CMK (cell line): ENCODE results near the gene COL23A1.
A peak's percentile ranks its signal among the peaks of the same experiment; 100 is the strongest.

Experiments used
- DNase-seq: peaks from one replicate; pipeline ENCODE4 v3.0.0-alpha.2; 2010; ENCODE audit warnings: low read depth

The COL23A1 gene

GRCh38 chr5:178336889-178337288 is 253.3 kb downstream of the COL23A1 start:
- DNase-seq = no peak

DNA sequence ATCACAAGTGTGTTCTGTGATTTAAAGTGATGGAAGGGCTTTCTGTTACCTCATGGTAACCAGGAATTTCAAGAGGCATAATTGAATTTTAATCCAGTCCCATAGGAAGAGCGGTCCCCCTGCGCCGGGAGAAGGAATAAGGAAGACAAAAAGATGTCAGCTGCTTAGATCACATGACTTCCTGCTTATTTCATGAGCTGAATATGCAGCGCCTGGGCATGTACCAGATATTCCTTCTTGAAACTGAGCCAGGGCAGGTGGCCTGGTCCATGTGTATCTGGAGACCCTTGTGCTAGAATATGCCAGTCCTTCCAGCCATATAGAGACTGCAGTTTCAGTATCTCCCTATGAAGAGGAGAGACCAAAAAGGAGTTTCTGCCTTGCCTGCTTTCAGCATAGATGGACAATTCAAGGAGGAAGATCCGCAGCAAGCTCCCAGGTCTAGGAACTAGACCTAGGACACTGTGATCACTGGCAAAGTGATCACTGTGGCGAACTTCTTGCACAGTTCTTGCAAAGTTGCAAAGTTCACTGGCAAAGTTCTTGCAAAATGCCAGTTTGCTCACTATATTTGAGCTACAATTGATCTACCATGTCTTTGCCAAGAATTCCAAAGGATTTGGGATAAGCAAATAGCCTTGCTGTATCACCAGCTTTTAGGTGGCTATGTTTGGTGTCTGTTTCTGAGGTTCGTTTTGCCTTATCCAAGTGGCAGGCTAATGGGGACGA is 254.7 kb downstream of the COL23A1 start:
- DNase-seq = no peak

DNA sequence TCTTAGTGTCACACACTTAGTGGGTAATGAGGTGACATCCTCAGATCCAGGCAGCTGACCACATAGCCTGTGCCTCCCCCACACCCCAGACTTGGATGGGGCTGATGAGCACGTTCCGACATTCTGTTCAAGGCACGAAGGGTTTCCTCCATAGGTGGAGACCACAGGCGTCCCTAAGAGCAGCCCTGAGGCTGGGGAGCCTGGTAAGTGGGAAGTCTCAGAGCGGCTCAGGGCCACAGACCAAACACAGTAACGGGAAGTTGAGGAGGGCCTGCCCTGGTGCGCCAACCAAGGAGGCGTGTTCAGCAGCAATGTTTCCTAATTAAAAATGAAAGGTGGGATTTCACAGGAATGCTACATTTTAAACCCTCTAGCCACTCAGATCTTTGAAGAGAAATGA is 255.3 kb downstream of the COL23A1 start:
- no peak for DNase-seq

GRCh38 chr5:178333821-178334481 is 256.2 kb downstream of the COL23A1 start:
- no peak for DNase-seq

GRCh38 chr5:178332210-178332641 is 258.0 kb downstream of the COL23A1 start:
- no peak for DNase-seq

- no peak for DNase-seq
Measured at GRCh38 chr5:178331491-178331996, 258.6 kb downstream of the COL23A1 start.

- DNase-seq = no peak
Measured at GRCh38 chr5:178330791-178331404, 259.3 kb downstream of the COL23A1 start.

DNA sequence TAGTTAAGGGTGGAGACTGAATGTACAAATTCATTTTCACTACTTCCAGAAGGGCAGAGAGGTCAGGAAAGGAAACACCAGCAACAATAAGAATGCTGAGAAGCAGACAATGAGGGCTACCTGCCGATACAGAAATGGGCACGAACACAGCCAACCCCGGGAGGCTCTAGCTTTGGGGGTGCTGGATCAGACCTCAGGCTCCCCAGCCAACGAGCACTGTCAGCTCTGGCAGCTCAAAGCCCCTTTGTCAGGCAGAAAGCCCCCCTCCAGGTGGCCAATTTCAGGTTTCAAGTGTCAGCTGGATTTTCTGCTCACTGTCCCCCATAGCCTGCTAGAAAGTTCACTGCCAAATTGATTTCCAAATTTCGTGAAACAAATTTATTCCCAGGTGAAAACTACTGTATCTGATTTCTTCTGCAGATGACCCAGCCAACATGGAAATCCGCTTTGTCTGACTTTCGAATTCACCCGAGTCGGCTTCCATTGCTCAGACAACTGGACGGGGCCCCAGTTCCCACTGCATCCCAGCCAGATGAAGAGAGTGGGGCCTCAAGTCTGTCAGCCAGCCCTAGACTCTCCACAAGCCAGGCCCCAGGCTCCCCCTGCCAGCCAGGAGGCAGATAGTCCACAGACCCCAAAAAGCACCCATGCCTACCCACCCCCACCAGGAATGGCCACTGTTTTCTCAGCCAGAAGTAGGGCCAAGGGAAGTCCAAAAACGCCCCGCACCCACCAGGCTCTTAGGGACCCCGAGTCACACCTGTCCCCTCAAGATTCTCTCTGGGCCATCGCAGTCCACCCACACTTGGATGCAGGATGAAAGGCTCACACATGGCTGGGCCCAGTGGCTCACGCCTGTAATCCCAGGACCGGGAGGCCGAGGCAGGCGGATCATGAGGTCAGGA is 261.1 kb downstream of the COL23A1 start:
- no peak for DNase-seq

DNA sequence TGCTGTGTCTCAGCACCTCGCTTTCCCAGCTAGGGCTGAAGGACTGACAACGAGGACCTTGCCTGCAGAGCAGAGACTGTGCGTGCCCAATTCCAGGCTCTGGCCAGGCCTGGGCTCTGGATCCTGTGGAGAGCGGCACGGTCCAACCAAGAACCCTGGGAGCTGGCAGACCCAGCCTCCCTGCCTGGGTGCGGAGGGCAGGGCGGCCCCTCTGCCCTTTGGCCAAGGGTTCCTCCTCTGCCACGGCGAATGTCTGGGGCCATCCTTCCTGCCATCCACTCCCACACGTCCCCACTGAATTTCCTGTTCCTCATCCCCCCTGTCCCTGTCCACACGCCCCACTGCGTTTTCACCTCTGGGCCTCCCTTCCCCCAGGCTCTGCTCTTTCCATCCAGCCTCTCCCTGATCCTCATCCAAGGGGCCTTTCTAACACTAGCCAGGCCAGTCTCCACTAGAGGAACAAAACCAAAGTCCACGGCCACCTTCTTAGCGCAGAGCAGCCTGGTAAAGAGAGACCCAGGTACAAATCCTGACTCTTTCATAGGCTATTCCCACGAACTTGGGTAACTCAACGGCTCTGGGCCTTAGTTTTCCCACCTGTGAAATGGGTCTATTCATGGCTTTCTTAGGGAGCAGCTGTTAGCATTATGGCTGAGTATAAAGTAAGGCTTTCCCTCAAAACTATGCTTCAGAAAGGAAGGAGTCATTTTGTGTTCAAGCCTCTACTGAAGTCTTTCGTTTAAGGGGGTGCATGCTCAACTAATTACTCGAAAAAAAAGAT is 262.1 kb downstream of the COL23A1 start:
- peak; percentile 72 for DNase-seq

DNA sequence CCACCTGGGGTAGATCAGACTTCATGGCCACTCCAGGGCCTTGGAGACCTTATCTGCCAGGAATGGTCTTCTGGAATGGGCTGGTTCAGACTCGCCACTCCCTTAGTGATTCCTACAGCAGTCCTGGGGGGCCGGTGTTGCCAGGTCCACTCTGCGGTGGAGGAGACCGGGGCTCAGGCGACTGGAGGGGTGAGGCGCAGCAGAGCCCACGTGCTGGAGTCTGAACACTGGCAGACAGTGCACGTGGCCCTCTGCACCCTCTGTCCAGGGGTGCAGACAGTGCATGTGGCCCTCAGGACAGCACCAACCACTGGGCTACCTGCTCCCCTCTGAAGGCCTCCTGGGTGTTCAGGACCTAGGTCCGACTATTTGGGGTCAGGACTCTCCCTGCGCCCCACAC is 262.7 kb downstream of the COL23A1 start:
- no peak for DNase-seq

GRCh38 chr5:178326374-178326715 is 263.8 kb downstream of the COL23A1 start:
- DNase-seq = no peak

GRCh38 chr5:178325679-178326373 is 264.4 kb downstream of the COL23A1 start:
- no peak for DNase-seq

DNA sequence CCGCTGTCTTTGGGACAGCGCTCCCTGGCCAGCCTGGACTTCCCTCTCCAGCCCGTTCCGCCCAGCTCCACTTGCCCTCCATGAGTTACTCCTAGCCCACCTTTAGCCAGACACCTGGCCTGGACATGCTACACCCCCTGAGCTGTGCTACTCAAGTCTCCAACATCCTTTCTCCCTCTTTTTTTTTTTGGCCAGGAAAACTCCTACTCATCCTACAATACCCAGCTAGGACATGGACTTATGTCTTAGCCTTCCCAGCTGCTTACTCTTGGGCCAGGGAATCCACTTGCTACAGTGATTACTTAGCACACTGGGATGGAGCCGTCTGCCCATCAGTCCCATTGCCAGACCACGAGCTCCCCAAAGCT is 264.9 kb downstream of the COL23A1 start:
- DNase-seq = no peak

GRCh38 chr5:178324481-178325310 is 265.5 kb downstream of the COL23A1 start:
- DNase-seq = no peak

DNA sequence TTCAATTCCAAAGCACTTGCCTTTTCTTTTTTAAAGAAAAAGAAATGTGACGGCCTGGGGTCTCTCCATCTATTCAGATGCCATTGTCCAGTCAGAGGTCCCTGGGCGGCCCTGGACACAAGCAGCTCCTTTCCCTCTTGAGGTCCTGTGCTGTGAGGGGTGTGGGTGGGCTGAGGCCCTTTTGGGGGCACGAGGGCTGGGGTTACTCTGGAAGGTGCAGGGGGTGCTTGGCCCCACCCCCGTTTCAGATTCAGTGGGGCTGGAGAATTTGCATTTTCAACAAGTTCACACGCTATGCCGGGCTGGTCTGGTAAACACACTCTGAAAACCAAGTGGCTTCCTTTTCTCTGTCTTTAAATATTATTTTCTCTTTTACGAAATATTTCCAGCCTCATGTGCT is 266.2 kb downstream of the COL23A1 start:
- DNase-seq = no peak

DNA sequence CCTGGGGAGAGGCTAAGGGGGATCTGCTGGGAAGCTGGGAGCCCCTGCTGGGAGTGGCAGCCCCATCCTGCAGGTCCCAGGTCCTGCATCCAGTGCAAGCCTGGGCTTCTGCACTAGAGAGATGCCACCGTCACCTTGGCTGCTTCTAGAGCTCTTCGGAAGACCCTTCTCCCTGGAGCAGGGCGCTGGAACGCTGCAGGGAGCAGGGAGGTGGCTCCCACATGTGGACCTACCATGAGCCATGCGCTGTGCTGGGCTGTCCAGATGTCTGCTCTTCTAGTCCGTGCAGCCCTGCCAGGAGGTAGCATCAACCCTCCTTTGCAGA is 266.7 kb downstream of the COL23A1 start:
- DNase-seq = no peak

DNA sequence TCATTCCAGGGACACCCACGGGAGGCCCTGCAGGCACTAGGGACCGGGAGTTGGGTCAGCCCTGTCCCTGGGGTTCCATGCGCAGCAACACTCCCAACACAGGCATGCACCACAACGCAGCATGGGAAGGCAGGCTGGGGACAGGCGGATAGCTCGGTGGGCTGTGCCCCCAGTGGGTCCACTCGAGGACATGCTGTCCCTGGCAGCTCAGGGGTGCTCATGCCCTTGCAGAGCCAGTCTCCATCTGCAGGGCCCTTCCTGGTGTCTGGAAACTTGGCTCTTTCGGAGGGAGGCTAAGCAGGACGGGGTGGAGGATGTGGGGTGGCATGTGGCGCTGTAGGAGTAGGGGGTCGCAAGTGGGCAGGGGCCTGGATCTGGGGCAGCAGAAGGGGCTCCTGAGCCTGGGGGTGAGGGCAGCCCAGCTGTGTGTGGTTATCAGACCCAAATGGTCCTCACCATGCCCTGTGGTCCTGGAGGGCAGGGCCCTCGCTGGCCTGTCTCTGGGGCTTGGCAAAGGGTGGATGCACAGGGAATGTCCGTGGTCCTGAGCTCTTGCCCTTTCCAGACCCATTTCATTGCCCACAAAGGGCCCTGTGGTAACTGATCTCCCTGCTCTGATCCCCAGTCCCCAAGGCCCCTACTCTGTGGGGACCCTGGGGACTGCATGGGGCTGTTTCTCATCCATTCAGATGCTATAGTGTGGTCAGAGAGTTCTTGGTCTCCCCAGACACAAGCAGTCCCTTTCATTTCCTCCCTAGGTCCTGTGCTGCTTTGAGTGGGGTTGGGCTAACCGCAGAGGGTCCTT is 267.3 kb downstream of the COL23A1 start:
- DNase-seq = no peak

GRCh38 chr5:178320281-178320855 is 269.8 kb downstream of the COL23A1 start:
- no peak for DNase-seq

- DNase-seq = no peak
Measured at GRCh38 chr5:178319541-178320041, 270.6 kb downstream of the COL23A1 start.
